ENCODE measurements around the gene P2RX3. TPM values are rescaled to one million over a fixed set of nuclear protein-coding genes. Genes with fewer than 3 reads are reported as not detected.

P2RX3 gene
- total RNA-seq, 4 donors from 2014 or later: not detected

GRCh38 chr11:57349491-57350274 lies 11.5 kb downstream of the P2RX3 start:
- Histone ChIP-seq H3K27me3 (no peaks in the 10 kb centered on the region), H3K27ac (no peak overlapping the region), H3K36me3 (no peaks in the 10 kb centered on the region), H3K4me3 (no peak overlapping the region), H3K4me1 (peaks cover 16% of the 10 kb centered on the region), H3K9me3 (no peaks in the 10 kb centered on the region)
- TF ChIP-seq POLR2AphosphoS5 (IDR thresholded peaks at IDR 0.05) (no peak), CTCF (IDR thresholded peaks at IDR 0.05) (peak; percentile 35 to 90)
- peak; percentile 82 to 86 for DNase-seq (ENCODE audit: low spot score in 2 of 2)
- 41% methylated on average over 28 of the region's 31 CpGs for WGBS

DNA sequence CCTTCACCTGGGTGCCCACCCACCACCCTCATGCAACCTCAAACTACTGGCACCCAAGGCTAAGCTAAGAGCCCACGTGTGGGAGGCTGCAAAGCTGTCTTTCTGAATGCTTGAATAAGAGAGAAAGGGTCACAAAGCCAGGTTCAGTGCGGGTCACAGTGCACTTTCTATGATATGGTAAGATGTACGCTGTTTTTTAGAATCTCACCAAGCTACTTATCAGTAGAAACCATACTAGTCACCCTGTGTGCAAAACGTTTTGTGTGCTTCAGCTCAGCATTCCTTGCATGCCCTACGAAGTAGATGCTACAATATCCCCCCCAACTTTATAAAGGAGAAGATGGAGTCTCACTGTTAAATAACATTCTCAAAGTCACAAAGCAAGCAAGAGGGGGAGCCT lies 14.9 kb downstream of the P2RX3 start:
- Histone ChIP-seq H3K4me3 (no peak overlapping the region), H3K36me3 (no peaks in the 10 kb centered on the region), H3K4me1 (peaks cover 17% of the 10 kb centered on the region), H3K9me3 (no peaks in the 10 kb centered on the region), H3K27ac (no peak overlapping the region), H3K27me3 (no peaks in the 10 kb centered on the region)
- no peak for TF ChIP-seq CTCF (IDR thresholded peaks at IDR 0.05)
- no peak for TF ChIP-seq EP300 (IDR thresholded peaks at IDR 0.05)
- no peak for TF ChIP-seq POLR2AphosphoS5 (IDR thresholded peaks at IDR 0.05)
- no peak for TF ChIP-seq POLR2A (IDR thresholded peaks at IDR 0.05)
- no peak for DNase-seq (ENCODE audit: low spot score in 2 of 2)
- 68% methylated on average over 5 of the region's 5 CpGs for WGBS

DNA sequence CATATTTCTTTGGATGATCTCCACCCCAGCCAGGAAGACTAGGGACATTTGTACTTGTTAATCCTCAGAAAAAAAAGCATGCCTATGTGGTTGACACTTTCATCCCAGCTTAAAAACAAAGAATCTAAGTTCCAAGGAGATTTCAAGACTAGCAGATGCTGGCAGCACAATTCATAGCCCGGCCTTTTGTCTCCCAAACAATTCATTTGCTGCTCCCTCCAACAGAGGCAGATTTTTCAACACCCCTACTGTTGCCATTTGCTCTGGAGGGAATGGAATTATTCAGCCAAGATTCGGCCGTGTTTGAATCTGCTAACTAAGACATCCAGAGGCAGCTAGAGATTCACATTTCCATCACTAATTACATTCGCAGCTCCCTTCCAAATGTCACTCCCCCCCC lies 15.3 kb downstream of the P2RX3 start:
- no peaks in the 10 kb centered on the region for H3K27me3 ChIP-seq
- H3K36me3 ChIP-seq: no peaks in the 10 kb centered on the region
- no peak overlapping the region for H3K27ac ChIP-seq
- peaks cover 21% of the 10 kb centered on the region for H3K4me1 ChIP-seq
- DNase-seq (ENCODE audit: low spot score in 2 of 2): no peak
- WGBS: 41% methylated on average over 4 of the region's 4 CpGs
- H3K9me3 ChIP-seq: no peaks in the 10 kb centered on the region
- no peak overlapping the region for H3K4me3 ChIP-seq
- no peak for TF ChIP-seq POLR2AphosphoS5 (IDR thresholded peaks at IDR 0.05)
- TF ChIP-seq CTCF (IDR thresholded peaks at IDR 0.05): no peak
- TF ChIP-seq EP300 (IDR thresholded peaks at IDR 0.05): no peak
- no peak for TF ChIP-seq POLR2A (IDR thresholded peaks at IDR 0.05)

- H3K36me3 ChIP-seq: no peaks in the 10 kb centered on the region
- H3K4me1 ChIP-seq: peaks cover 23% of the 10 kb centered on the region
- H3K9me3 ChIP-seq: no peaks in the 10 kb centered on the region
- no peaks in the 10 kb centered on the region for H3K27me3 ChIP-seq
- no peak overlapping the region for H3K27ac ChIP-seq
- TF ChIP-seq EP300 (IDR thresholded peaks at IDR 0.05) (no peak), POLR2A (IDR thresholded peaks at IDR 0.05) (no peak), CTCF (IDR thresholded peaks at IDR 0.05) (no peak), POLR2AphosphoS5 (IDR thresholded peaks at IDR 0.05) (no peak)
- no peak for DNase-seq (ENCODE audit: low spot score in 2 of 2)
- 86% methylated on average over 4 of the region's 4 CpGs for WGBS
- H3K4me3 ChIP-seq: no peak overlapping the region
Observed at GRCh38 chr11:57353852-57354251, 15.7 kb downstream of the P2RX3 start.

DNA sequence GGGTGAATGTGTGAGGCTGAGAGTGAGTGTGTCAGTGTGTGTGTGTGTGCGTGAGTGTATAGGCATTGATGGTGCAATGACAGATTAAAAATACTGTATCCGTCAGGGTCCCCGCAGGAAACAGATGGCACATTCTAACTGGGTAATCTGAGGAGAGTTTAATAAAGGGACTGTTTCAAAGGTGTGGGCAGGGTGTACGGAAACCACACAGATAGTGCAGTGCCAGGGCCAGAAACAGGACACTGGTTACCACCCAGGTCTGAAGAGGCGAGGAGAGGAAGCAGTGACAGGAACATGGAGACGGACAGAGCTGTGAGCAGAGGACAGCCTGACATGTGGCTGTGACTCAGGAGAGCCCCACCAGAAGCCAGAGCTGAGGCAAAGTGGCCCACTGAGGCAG lies 16.5 kb downstream of the P2RX3 start:
- Histone ChIP-seq H3K4me3 (no peak overlapping the region), H3K4me1 (peaks cover 30% of the 10 kb centered on the region), H3K9me3 (no peaks in the 10 kb centered on the region), H3K36me3 (no peaks in the 10 kb centered on the region), H3K27ac (no peak overlapping the region), H3K27me3 (no peaks in the 10 kb centered on the region)
- TF ChIP-seq EP300 (IDR thresholded peaks at IDR 0.05): no peak
- TF ChIP-seq POLR2AphosphoS5 (IDR thresholded peaks at IDR 0.05): no peak
- TF ChIP-seq CTCF (IDR thresholded peaks at IDR 0.05): no peak
- TF ChIP-seq POLR2A (IDR thresholded peaks at IDR 0.05): no peak
- DNase-seq (ENCODE audit: low spot score in 2 of 2): no peak
- 86% methylated on average over 6 of the region's 6 CpGs for WGBS
